HG03521 (cell line): ENCODE data around the gene MAGEB17.
"Not testable (repeated sequence)": the region's sequence is repeated elsewhere in the genome, so short reads cannot be mapped to it uniquely, and the experiment has no call there.

Experiments used
- ATAC-seq: cut with Tn5 transposase; IDR thresholded peaks from one replicate; pipeline ENCODE4 v1.9.1; 2021; ENCODE audit warnings: mild to moderate bottlenecking, moderate library complexity; ENCODE audit not compliant: unreplicated experiment

MAGEB17 gene

GRCh38 chrX:16167181-16167580 is at the start of gene MAGEB17:
Gene MAGEB17, plus strand, starts transcription at chrX:16167481. Its CDS starts 2,902 bp downstream, at chrX:16170383.
- no peak for ATAC-seq

- peak; percentile 89 for ATAC-seq
These were observed 47.7 kb upstream of the MAGEB17 start for GRCh38 chrX:16119353-16120220.

- no peak for ATAC-seq
These were observed 46.9 kb upstream of the MAGEB17 start for GRCh38 chrX:16120431-16120830.

- ATAC-seq, result peak; percentile 50
These were observed 44.0 kb upstream of the MAGEB17 start, which contains the start of gene GRPR for GRCh38 chrX:16123222-16123786. Gene GRPR, plus strand, starts transcription at chrX:16123565. Its CDS starts 389 bp downstream, at chrX:16123954.

- ATAC-seq, result no peak
These were observed 43.1 kb upstream of the MAGEB17 start for GRCh38 chrX:16124201-16124600.

GRCh38 chrX:16125520-16126149 is 41.6 kb upstream of the MAGEB17 start:
- no peak for ATAC-seq

- no peak for ATAC-seq
These were observed 36.6 kb upstream of the MAGEB17 start for GRCh38 chrX:16130707-16131106.

GRCh38 chrX:16134936-16135335 is 32.3 kb upstream of the MAGEB17 start:
- ATAC-seq, result no peak

GRCh38 chrX:16136080-16136479 is 31.2 kb upstream of the MAGEB17 start:
- ATAC-seq, result no peak

- ATAC-seq, result peak; percentile 38
These were observed 29.7 kb upstream of the MAGEB17 start for GRCh38 chrX:16137416-16138107.

GRCh38 chrX:16138108-16138427 is 29.2 kb upstream of the MAGEB17 start:
- ATAC-seq, result no peak

GRCh38 chrX:16140448-16140847 is 26.8 kb upstream of the MAGEB17 start:
- no peak for ATAC-seq

GRCh38 chrX:16140983-16141382 is 26.3 kb upstream of the MAGEB17 start:
- ATAC-seq, result no peak

GRCh38 chrX:16141422-16142245 is 25.6 kb upstream of the MAGEB17 start:
- ATAC-seq, result no peak

GRCh38 chrX:16142246-16142558 is 25.1 kb upstream of the MAGEB17 start:
- ATAC-seq, result no peak

- no peak for ATAC-seq
These were observed 23.3 kb upstream of the MAGEB17 start for GRCh38 chrX:16143968-16144367.

- ATAC-seq, result no peak
These were observed 22.9 kb upstream of the MAGEB17 start for GRCh38 chrX:16144420-16144819.

GRCh38 chrX:16145093-16145492 is 22.2 kb upstream of the MAGEB17 start:
- ATAC-seq, result not testable (repeated sequence)

GRCh38 chrX:16145656-16146055 is 21.6 kb upstream of the MAGEB17 start:
- no peak for ATAC-seq

- no peak for ATAC-seq
These were observed 18.4 kb upstream of the MAGEB17 start for GRCh38 chrX:16148896-16149295.
